Neural crest cell (in vitro differentiated cells): Measurements from ENCODE around the gene ADK. TPM values are rescaled to one million over a fixed set of nuclear protein-coding genes. Genes with fewer than 3 reads are reported as not detected.

Experiments
- DNase-seq: peaks from one replicate; pipeline ENCODE4 v3.0.0; 2021; ENCODE audit warnings: low read depth, mixed read lengths, low spot score
- H3K27ac Mint-ChIP-seq: one replicate; pipeline ENCODE4 v1.8.0; 2021; ENCODE audit warnings: mild to moderate bottlenecking, mixed read lengths; ENCODE audit not compliant: unreplicated experiment
- H3K27me3 Mint-ChIP-seq: 2 replicates; pipeline ENCODE4 v1.8.0; 2021; ENCODE audit warnings: low read depth, mild to moderate bottlenecking, mixed read lengths
- H3K36me3 Mint-ChIP-seq: 2 replicates; pipeline ENCODE4 v1.8.0; 2021; ENCODE audit warnings: low read depth, mild to moderate bottlenecking, mixed read lengths
- H3K4me1 Mint-ChIP-seq: 2 replicates; pipeline ENCODE4 v1.8.0; 2021; ENCODE audit warnings: mixed read lengths
- H3K4me3 Mint-ChIP-seq: one replicate; pipeline ENCODE4 v1.8.0; 2021; ENCODE audit warnings: mild to moderate bottlenecking, mixed read lengths
- H3K9me3 Mint-ChIP-seq: 2 replicates; pipeline ENCODE4 v1.8.0; 2021; ENCODE audit warnings: mixed read lengths
- total RNA-seq: library from RNA; stranded (reverse); gene quantifications from 2 replicates; pipeline ENCODE4 v1.2.1, GENCODE V29; 2021
- TF ChIP-seq, protein P1 (sequence below): fragments of 200-600 bp; sonication (generic); conservative IDR thresholded peaks from 2 replicates; pipeline ENCODE4 v1.5.0; 2021; ENCODE audit warnings: antibody characterized with exemption, mild to moderate bottlenecking

ADK gene
- total RNA-seq, 1 donor from 2014 or later, result 35.6 TPM

DNA sequence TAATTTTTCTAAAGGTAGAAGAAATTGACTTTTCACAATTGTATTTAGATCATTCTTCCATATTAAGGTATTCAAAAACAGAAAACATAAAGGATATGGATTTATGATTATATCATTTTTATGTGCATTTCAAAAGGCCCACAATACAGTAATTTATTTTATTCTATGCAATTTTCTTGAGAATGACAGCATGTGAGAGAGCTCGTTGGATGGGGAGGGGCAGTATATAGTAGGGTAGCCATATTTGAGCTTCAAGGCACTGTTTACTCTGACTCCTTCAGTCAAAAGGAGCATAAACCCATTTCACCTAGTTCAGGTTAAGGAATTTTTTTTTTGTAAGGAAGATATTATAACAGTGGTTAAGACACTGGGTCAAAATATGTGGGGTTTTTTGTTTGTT is 534.5 kb downstream of the ADK start:
- DNase-seq, result no peak
- Mint-ChIP-seq H3K27me3 (no peaks in the 10 kb centered on the region), H3K36me3 (peaks cover 2% of the 10 kb centered on the region), H3K4me3 (no peak overlapping the region), H3K9me3 (no peaks in the 10 kb centered on the region), H3K27ac (no peak overlapping the region), H3K4me1 (peaks cover 20% of the 10 kb centered on the region)
- TF ChIP-seq, protein P1, sequence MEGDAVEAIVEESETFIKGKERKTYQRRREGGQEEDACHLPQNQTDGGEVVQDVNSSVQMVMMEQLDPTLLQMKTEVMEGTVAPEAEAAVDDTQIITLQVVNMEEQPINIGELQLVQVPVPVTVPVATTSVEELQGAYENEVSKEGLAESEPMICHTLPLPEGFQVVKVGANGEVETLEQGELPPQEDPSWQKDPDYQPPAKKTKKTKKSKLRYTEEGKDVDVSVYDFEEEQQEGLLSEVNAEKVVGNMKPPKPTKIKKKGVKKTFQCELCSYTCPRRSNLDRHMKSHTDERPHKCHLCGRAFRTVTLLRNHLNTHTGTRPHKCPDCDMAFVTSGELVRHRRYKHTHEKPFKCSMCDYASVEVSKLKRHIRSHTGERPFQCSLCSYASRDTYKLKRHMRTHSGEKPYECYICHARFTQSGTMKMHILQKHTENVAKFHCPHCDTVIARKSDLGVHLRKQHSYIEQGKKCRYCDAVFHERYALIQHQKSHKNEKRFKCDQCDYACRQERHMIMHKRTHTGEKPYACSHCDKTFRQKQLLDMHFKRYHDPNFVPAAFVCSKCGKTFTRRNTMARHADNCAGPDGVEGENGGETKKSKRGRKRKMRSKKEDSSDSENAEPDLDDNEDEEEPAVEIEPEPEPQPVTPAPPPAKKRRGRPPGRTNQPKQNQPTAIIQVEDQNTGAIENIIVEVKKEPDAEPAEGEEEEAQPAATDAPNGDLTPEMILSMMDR, result no peak

GRCh38 chr10:74690393-74690792 is 539.4 kb downstream of the ADK start:
- no peak overlapping the region for H3K27ac Mint-ChIP-seq
- H3K27me3 Mint-ChIP-seq, result no peaks in the 10 kb centered on the region
- H3K4me1 Mint-ChIP-seq, result no peaks in the 10 kb centered on the region
- H3K4me3 Mint-ChIP-seq, result no peak overlapping the region
- DNase-seq, result no peak
- TF ChIP-seq, protein P1, result no peak
- H3K36me3 Mint-ChIP-seq, result peaks cover 2% of the 10 kb centered on the region
- no peaks in the 10 kb centered on the region for H3K9me3 Mint-ChIP-seq

DNA sequence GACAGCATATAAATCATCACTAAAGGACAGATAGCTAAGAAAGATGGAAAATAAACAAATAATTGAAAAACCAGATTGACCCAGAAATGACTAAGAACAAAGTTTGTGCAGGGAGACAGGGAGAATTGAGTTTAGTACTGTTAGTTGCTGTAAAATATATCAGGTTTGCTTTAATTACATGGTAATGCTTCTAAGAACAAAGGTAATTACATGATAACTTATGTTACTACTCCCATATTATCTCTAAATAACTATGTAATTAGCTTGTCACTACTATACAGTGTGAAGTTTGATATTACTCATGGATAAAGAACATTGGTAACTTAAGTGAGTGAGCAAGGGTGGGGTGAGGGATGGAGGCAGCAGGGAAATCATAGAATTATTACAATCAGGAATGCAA is 540.1 kb downstream of the ADK start:
- Mint-ChIP-seq H3K36me3 (peaks cover 2% of the 10 kb centered on the region), H3K27ac (no peak overlapping the region), H3K27me3 (no peaks in the 10 kb centered on the region), H3K4me1 (no peaks in the 10 kb centered on the region), H3K9me3 (no peaks in the 10 kb centered on the region), H3K4me3 (no peak overlapping the region)
- TF ChIP-seq, protein P1, result no peak
- no peak for DNase-seq

- no peaks in the 10 kb centered on the region for H3K27me3 Mint-ChIP-seq
- no peak overlapping the region for H3K27ac Mint-ChIP-seq
- H3K36me3 Mint-ChIP-seq, result peaks cover 6% of the 10 kb centered on the region
- TF ChIP-seq, protein P1, result no peak
- no peaks in the 10 kb centered on the region for H3K9me3 Mint-ChIP-seq
- no peak for DNase-seq
- no peak overlapping the region for H3K4me3 Mint-ChIP-seq
- no peaks in the 10 kb centered on the region for H3K4me1 Mint-ChIP-seq
These were observed 553.8 kb downstream of the ADK start for GRCh38 chr10:74704629-74705357.

- Mint-ChIP-seq H3K27ac (no peak overlapping the region), H3K27me3 (no peaks in the 10 kb centered on the region), H3K36me3 (peaks cover 6% of the 10 kb centered on the region), H3K4me1 (no peaks in the 10 kb centered on the region), H3K9me3 (no peaks in the 10 kb centered on the region), H3K4me3 (no peak overlapping the region)
- DNase-seq, result no peak
- TF ChIP-seq, protein P1, result no peak
These were observed 554.4 kb downstream of the ADK start for GRCh38 chr10:74705358-74705980.
